Pancreas (tissue), 10 donors: Measurements from ENCODE around the gene RGS13. TPM values are rescaled to one million over a fixed set of nuclear protein-coding genes. Genes with fewer than 3 reads are reported as not detected.

Experiments
- ATAC-seq, 4 donors: fragments of 200-7000 bp; cut with Tn5 transposase; one replicate each; pipeline versions ENCODE4 v1.8.0 to v1.9.1; 2020; ENCODE audit warnings: mild to moderate bottlenecking in 4 of 4, moderate library complexity in 4 of 4
- DNase-seq, 6 donors: peaks; one replicate each; pipeline ENCODE4 v3.0.0-alpha.2; 2020
- FAIRE-seq: peaks from 2 replicates; lab custom pipeline; 2012; peaks lifted over from hg19 to GRCh38; lab: Jason Lieb, UNC
- H3K27ac ChIP-seq, 4 donors: fragments of 200-600 bp; sonication (generic); 1 replicate in 3 of 4; 2 replicates in 1 of 4; pipeline versions ENCODE4 v1.5.0 to v1.8.0; 2020
- H3K27me3 ChIP-seq, 4 donors: fragments of 200-600 bp; one replicate each; pipeline ENCODE4 v1.8.0; 2021
- H3K36me3 ChIP-seq, 3 donors: fragments of 200-600 bp; sonication (generic) in 1 of 3; one replicate each; pipeline versions ENCODE4 v1.5.0 to v1.8.0; 2020 to 2021
- H3K4me1 ChIP-seq, 3 donors: fragments of 200-600 bp; one replicate each; pipeline ENCODE4 v1.8.0; 2021
- H3K4me3 ChIP-seq, 4 donors: fragments of 200-600 bp; sonication (generic) in 2 of 4; one replicate each; pipeline versions ENCODE4 v1.5.0 to v1.8.0; 2020 to 2021
- H3K9me3 ChIP-seq, 4 donors: fragments of 200-600 bp; one replicate each; pipeline ENCODE4 v1.8.0; 2021
- CTCF ChIP-seq, 4 donors: fragments of 200-600 bp; sonication (generic) in 3 of 4; IDR thresholded peaks; one replicate each; pipeline versions ENCODE4 v1.5.0 to v1.8.0; 2021; ENCODE audit warnings: antibody characterized with exemption in 4 of 4
- WGBS, 2 donors: extraction: QIAGEN DNeasy Blood & Tissue Kit; methylation state at CpG; one replicate each; pipeline ENCODE4 v1.1.7; 2013; 5-methylcytosine and 5-hydroxymethylcytosine counted together
- intact Hi-C, 3 donors: fragments of 100-400 bp; cut with DNase I; formaldehyde crosslinking; loops; one replicate each; pipeline versions ENCODE4 v1.11.1 to v1.14.2; 2022
- polyA plus RNA-seq, 2 donors: library from polyadenylated mRNA; stranded (reverse); fragments of 200-250 nt; gene quantifications; one replicate each; pipeline ENCODE4 v1.2.3, GENCODE V29; 2013
- total RNA-seq, 6 donors: library from RNA; stranded (reverse); fragmentation: NEBNext Ultra II Directional in 4 of 6; extraction: Animal tissue kit (Norgen Biotek cat#: 25700) in 4 of 6; gene quantifications; one replicate each; pipeline versions ENCODE4 v1.2.1 to v1.2.4, GENCODE V29; 2021 to 2023
- donor health status: healthy with polysubstance abuse.
- donor health status: DM: no; HTN: no; CAD: no; lungs with moderate emphysema.
- donor health status: DM: no; HTN: no; CAD: no.
- donor health status: control.
- donor health status: control.
- donor health status: Bipolar disorder and iron deficiency.
- donor health status: DM: yes; HTN: yes; CAD: no.
- donor health status: DM: no; HTN: no; CAD: no.
- donor health status: DM: no; HTN: no; CAD: no.
- donor health status: DM: yes; HTN: yes; CAD: no.

RGS13 gene
- total and polyA plus RNA-seq, 8 donors, result 0.21 to 0.84 (median 0.25) TPM; not detected in 2

- no peak overlapping the region for H3K27ac ChIP-seq
- FAIRE-seq, result no peak
Observed at GRCh38 chr1:192629612-192630011, 6.3 kb upstream of the RGS13 start.

GRCh38 chr1:192630521-192631287 is 5.2 kb upstream of the RGS13 start:
- peak; percentile 50 to 72 (median 58) for ATAC-seq
- WGBS, 2 donors, result 23 to 25% methylated on average over 6 of the region's 6 CpGs
- FAIRE-seq, result no peak

More at GRCh38 chr1:192629612-192630011, 6.3 kb upstream of the RGS13 start:
- 70 to 78% methylated on average over 3 of the region's 3 CpGs for WGBS, 2 donors
- no peaks in the 10 kb centered on the region for H3K36me3 ChIP-seq
- no peak overlapping the region for H3K4me3 ChIP-seq
- no peaks in the 10 kb centered on the region for H3K9me3 ChIP-seq
- ATAC-seq, result no peak
- intact Hi-C loops, result no loop called here
- peaks cover 6 to 20% (median 8%) of the 10 kb centered on the region in 3 donors for H3K4me1 ChIP-seq
- no peaks in the 10 kb centered on the region for H3K27me3 ChIP-seq
- DNase-seq, result no peak
- TF ChIP-seq CTCF (IDR thresholded peaks at IDR 0.05), result no peak

GRCh38 chr1:192631749-192632148 is 4.2 kb upstream of the RGS13 start:
- Histone ChIP-seq H3K9me3 (no peaks in the 10 kb centered on the region), H3K27me3 (no peaks in the 10 kb centered on the region), H3K4me3 (no peak overlapping the region), H3K36me3 (no peaks in the 10 kb centered on the region), H3K4me1 (peaks cover under 1 to 14% (median 8%) of the 10 kb centered on the region in 3 donors), H3K27ac (no peak overlapping the region)
- intact Hi-C loops, result no loop called here
- FAIRE-seq, result no peak
- no peak for ATAC-seq
- no peak for DNase-seq
- no peak for TF ChIP-seq CTCF (IDR thresholded peaks at IDR 0.05)

More at GRCh38 chr1:192630521-192631287, 5.2 kb upstream of the RGS13 start:
- peaks cover 6 to 20% (median 8%) of the 10 kb centered on the region in 3 donors for H3K4me1 ChIP-seq
- no peaks in the 10 kb centered on the region for H3K9me3 ChIP-seq
- no peaks in the 10 kb centered on the region for H3K27me3 ChIP-seq
- H3K36me3 ChIP-seq, result no peaks in the 10 kb centered on the region
- no peak overlapping the region for H3K27ac ChIP-seq
- H3K4me3 ChIP-seq, result no peak overlapping the region
- no peak for DNase-seq
- intact Hi-C loops, result no loop called here
- TF ChIP-seq CTCF (IDR thresholded peaks at IDR 0.05), result no peak

DNA sequence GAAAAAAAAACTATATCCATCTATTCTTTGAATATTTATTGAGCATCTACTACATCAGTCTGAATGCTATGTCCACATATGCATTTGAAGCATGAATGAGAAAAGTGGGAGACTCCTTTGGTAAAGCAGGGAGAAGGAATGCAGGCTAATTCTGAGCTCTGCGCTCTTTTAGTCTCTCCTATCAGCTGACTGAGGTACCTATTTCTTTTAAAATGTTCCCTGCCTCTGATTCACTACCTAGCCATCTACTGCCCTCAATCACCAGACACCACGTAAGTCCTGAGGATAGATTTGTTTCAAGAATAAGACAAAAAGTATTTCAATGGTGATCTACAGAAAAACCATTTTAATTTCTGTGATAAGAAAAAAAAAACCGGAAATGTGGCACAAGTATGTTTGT is 3.8 kb upstream of the RGS13 start:
- Histone ChIP-seq H3K4me3 (no peak overlapping the region), H3K36me3 (no peaks in the 10 kb centered on the region), H3K9me3 (no peaks in the 10 kb centered on the region), H3K27me3 (no peaks in the 10 kb centered on the region), H3K4me1 (peaks cover 0 to 12% (median 8%) of the 10 kb centered on the region in 3 donors), H3K27ac (no peak overlapping the region)
- no peak for TF ChIP-seq CTCF (IDR thresholded peaks at IDR 0.05)
- FAIRE-seq (no peak), DNase-seq (no peak), ATAC-seq (no peak)
- intact Hi-C loops, result no loop called here
- WGBS, 2 donors, result 66 to 76% methylated on average over 3 of the region's 3 CpGs
